ENCODE data around the gene CD6.

DNA sequence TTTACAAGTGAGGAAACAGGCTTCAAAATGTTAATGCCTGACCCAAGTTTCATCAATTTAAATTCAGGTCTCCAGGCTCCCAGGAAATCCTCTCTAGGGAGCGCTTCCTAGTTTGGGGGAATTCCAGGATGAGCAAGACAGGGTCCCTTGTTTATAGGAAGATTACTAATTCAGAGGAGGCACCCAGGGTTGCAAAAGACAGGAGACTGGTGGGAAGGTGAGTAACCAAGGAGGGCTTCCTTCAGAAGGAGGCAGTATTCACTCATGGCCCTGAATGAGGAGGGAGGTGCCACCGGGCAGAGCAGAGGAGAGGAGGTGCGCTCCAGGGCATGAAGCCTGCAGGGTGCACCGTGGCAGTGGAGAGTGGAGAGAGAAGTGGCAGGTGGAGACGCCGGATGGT, 45.6 kb upstream of the CD6 start:
- TF ChIP-seq EZH2phosphoT487 (IDR thresholded peaks at IDR 0.05): no peak
- no peak for TF ChIP-seq EZH2 (IDR thresholded peaks at IDR 0.05)
